ENCODE results near the gene FGF23.

The FGF23 gene

DNA sequence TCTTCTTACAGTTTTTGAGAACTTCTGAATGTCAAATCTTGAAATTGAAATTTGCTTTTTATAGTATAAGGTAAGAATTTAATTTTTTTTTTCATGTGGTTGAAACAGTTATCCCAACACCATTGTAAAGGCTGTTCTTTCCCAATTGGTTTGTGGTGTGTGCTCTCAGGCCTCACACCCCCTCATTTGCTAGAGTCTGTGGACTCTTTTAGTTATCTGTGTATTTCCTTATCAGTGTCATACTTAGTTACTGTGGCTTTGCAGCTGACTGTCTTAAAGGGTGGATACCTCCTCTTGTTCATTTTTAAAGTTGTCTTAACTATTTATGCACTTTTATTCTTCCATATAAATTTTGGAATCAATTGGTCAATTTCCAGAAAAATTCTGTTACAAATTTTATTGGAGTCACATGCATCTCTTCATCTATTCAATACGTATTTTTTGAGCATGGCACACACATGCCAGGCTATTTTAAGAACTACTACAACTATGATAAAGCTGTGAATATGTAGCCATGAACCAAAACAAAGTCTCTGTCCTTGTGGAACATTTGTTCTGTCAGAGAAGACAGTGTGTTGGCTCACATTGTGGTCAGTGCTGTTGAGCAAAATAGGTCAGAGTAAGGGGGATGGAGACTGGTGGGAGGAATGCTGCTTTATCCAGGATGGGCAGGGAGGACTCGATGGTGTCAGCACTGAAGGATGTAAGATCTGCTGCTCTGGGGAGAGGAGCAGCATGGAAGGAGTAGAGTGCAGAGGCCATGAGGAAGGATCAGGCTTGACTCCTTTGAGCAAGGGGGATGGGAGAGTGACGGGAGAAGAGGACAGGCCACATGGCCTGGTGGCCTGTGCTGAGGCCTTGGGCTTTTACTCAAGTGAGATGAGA, 24.1 kb downstream of the FGF23 start:
- no peak overlapping the region for H3K4me2 ChIP-seq (ENCODE audit: low read depth, low read length, poor library complexity, severe bottlenecking)
- no peak overlapping the region for H3K27ac ChIP-seq (ENCODE audit: low read depth, low read length)
- H3K79me2 ChIP-seq (ENCODE audit: insufficient read depth, low read length), result no peaks in the 10 kb centered on the region
- no peaks in the 10 kb centered on the region for H3F3A ChIP-seq (ENCODE audit: insufficient read depth)
- H2AFZ ChIP-seq (ENCODE audit: low read depth, low read length, severe bottlenecking), result no peak overlapping the region
- H3K27me3 ChIP-seq (ENCODE audit: low read length), result no peaks in the 10 kb centered on the region
- no peaks in the 10 kb centered on the region for H4K20me1 ChIP-seq (ENCODE audit: low read depth, low read length)
- no peaks in the 10 kb centered on the region for H3K9me3 ChIP-seq (ENCODE audit: insufficient read depth, low read length)
- no peaks in the 10 kb centered on the region for H3K9me2 ChIP-seq (replicated peaks; ENCODE audit: insufficient read depth, low read length)
- H3K36me3 ChIP-seq (ENCODE audit: low read length), result peaks cover 16% of the 10 kb centered on the region; the same call in 1 of the 2 replicates
- TF ChIP-seq, protein P1, sequence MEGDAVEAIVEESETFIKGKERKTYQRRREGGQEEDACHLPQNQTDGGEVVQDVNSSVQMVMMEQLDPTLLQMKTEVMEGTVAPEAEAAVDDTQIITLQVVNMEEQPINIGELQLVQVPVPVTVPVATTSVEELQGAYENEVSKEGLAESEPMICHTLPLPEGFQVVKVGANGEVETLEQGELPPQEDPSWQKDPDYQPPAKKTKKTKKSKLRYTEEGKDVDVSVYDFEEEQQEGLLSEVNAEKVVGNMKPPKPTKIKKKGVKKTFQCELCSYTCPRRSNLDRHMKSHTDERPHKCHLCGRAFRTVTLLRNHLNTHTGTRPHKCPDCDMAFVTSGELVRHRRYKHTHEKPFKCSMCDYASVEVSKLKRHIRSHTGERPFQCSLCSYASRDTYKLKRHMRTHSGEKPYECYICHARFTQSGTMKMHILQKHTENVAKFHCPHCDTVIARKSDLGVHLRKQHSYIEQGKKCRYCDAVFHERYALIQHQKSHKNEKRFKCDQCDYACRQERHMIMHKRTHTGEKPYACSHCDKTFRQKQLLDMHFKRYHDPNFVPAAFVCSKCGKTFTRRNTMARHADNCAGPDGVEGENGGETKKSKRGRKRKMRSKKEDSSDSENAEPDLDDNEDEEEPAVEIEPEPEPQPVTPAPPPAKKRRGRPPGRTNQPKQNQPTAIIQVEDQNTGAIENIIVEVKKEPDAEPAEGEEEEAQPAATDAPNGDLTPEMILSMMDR (IDR thresholded peaks at IDR 0.05; ENCODE audit: insufficient read depth, low read length, poor library complexity, severe bottlenecking), result no peak
- no peak for TF ChIP-seq EZH2phosphoT487 (conservative IDR thresholded peaks at IDR 0.05; ENCODE audit: low read length)
- no peak overlapping the region for H3K9ac ChIP-seq (ENCODE audit: low read length)
- H3K4me3 ChIP-seq (ENCODE audit: insufficient read depth, low read length, poor library complexity, severe bottlenecking), result no peak overlapping the region

DNA sequence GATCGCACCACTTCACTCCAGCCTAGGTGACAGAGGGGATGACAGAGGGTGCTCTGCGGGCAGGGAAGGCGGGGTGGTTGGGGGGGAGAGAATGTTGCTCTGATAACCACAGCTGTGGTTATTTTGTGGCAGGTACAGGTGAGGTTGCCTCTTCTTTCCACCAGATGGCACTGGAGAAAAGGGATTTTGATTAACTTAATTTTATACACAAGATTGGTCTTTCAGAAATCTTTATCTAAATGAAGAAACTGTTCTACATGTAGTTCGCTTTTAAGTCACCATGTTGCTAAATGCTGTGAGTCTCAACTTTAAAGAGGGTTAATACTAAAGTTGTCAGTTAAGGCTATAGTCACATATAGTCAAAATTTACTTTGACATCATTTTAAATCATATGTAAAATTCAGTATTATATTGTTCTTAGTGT, 25.7 kb downstream of the FGF23 start:
- H3K79me2 ChIP-seq (ENCODE audit: insufficient read depth, low read length), result no peaks in the 10 kb centered on the region
- H3K9ac ChIP-seq (ENCODE audit: low read length), result no peak overlapping the region
- H3K9me3 ChIP-seq (ENCODE audit: insufficient read depth, low read length), result no peaks in the 10 kb centered on the region
- H3K27me3 ChIP-seq (ENCODE audit: low read length), result no peaks in the 10 kb centered on the region
- no peaks in the 10 kb centered on the region for H3K9me2 ChIP-seq (replicated peaks; ENCODE audit: insufficient read depth, low read length)
- H4K20me1 ChIP-seq (ENCODE audit: low read depth, low read length), result no peaks in the 10 kb centered on the region
- H3K4me2 ChIP-seq (ENCODE audit: low read depth, low read length, poor library complexity, severe bottlenecking), result no peak overlapping the region
- TF ChIP-seq, protein P1 (IDR thresholded peaks at IDR 0.05; ENCODE audit: insufficient read depth, low read length, poor library complexity, severe bottlenecking), result peak; percentile 29
- no peak for TF ChIP-seq EZH2phosphoT487 (conservative IDR thresholded peaks at IDR 0.05; ENCODE audit: low read length)
- H3K27ac ChIP-seq (ENCODE audit: low read depth, low read length), result no peak overlapping the region
- H3K36me3 ChIP-seq (ENCODE audit: low read length), result peaks cover 16% of the 10 kb centered on the region; the same call in 1 of the 2 replicates
- H3K4me3 ChIP-seq (ENCODE audit: insufficient read depth, low read length, poor library complexity, severe bottlenecking), result no peak overlapping the region
- H2AFZ ChIP-seq (ENCODE audit: low read depth, low read length, severe bottlenecking), result no peak overlapping the region
- no peaks in the 10 kb centered on the region for H3F3A ChIP-seq (ENCODE audit: insufficient read depth)

DNA sequence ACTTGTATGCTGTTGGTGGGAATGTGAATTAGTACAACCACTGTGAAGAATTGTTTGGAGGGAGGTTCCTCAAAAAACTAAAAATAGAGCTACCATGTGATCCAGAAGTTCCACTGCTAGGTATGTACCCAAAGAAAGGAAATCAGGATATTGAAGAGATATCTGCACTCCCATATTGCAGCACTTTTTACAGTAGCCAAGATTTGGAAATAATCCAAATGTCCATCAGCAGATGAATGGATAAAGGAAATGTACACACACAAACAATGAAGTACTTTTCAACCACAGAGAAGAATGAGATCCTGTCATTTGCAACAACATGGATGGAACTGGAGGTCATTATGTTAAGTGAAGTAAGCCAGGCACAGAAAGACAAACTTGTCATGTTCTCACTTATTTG, 32.6 kb downstream of the FGF23 start:
- no peaks in the 10 kb centered on the region for H3K9me2 ChIP-seq (replicated peaks; ENCODE audit: insufficient read depth, low read length)
- TF ChIP-seq, protein P1 (IDR thresholded peaks at IDR 0.05; ENCODE audit: insufficient read depth, low read length, poor library complexity, severe bottlenecking), result no peak
- TF ChIP-seq EZH2phosphoT487 (conservative IDR thresholded peaks at IDR 0.05; ENCODE audit: low read length), result no peak
- no peaks in the 10 kb centered on the region for H3F3A ChIP-seq (ENCODE audit: insufficient read depth)
- H2AFZ ChIP-seq (ENCODE audit: low read depth, low read length, severe bottlenecking), result no peak overlapping the region
- no peak overlapping the region for H3K4me2 ChIP-seq (ENCODE audit: low read depth, low read length, poor library complexity, severe bottlenecking)
- H3K79me2 ChIP-seq (ENCODE audit: insufficient read depth, low read length), result no peaks in the 10 kb centered on the region
- no peak overlapping the region for H3K4me3 ChIP-seq (ENCODE audit: insufficient read depth, low read length, poor library complexity, severe bottlenecking)
- no peaks in the 10 kb centered on the region for H3K27me3 ChIP-seq (ENCODE audit: low read length)
- H3K9ac ChIP-seq (ENCODE audit: low read length), result no peak overlapping the region
- no peak overlapping the region for H3K27ac ChIP-seq (ENCODE audit: low read depth, low read length)
- H3K36me3 ChIP-seq (ENCODE audit: low read length), result peaks cover 2% of the 10 kb centered on the region; the same call in 1 of the 2 replicates
- H3K9me3 ChIP-seq (ENCODE audit: insufficient read depth, low read length), result no peaks in the 10 kb centered on the region
- H4K20me1 ChIP-seq (ENCODE audit: low read depth, low read length), result no peaks in the 10 kb centered on the region

All from SU-DHL-6 (cell line).